NCI-H128 (cell line): ENCODE data around the gene LHX5.

Experiments used
- DNase-seq: peaks from one replicate; lab custom pipeline; 2025; ENCODE audit not compliant: unreplicated experiment; lab: John Stamatoyannopoulos, UW

Gene LHX5

GRCh38 chr12:113466454-113467141 is 5.1 kb downstream of the LHX5 start:
- DNase-seq, result no peak

- DNase-seq, result no peak
Measured at GRCh38 chr12:113465808-113466453, 5.7 kb downstream of the LHX5 start.

- DNase-seq, result no peak
Measured at GRCh38 chr12:113464852-113465719, 6.6 kb downstream of the LHX5 start.

- DNase-seq, result no peak
Measured at GRCh38 chr12:113464452-113464775, 7.3 kb downstream of the LHX5 start.

- no peak for DNase-seq
Measured at GRCh38 chr12:113463746-113464451, 7.8 kb downstream of the LHX5 start.

- no peak for DNase-seq
Measured at GRCh38 chr12:113462998-113463745, 8.5 kb downstream of the LHX5 start.

GRCh38 chr12:113462117-113462774 is 9.4 kb downstream of the LHX5 start:
- no peak for DNase-seq

GRCh38 chr12:113461666-113462065 is 10.0 kb downstream of the LHX5 start:
- no peak for DNase-seq

- no peak for DNase-seq
Measured at GRCh38 chr12:113459981-113460380, 11.7 kb downstream of the LHX5 start.

- DNase-seq, result no peak
Measured at GRCh38 chr12:113457710-113458109, 14.0 kb downstream of the LHX5 start.

GRCh38 chr12:113457185-113457584 is 14.5 kb downstream of the LHX5 start:
- no peak for DNase-seq

- no peak for DNase-seq
Measured at GRCh38 chr12:113456761-113457160, 14.9 kb downstream of the LHX5 start.

GRCh38 chr12:113456199-113456598 is 15.5 kb downstream of the LHX5 start:
- no peak for DNase-seq

GRCh38 chr12:113453330-113453729 is 18.3 kb downstream of the LHX5 start:
- DNase-seq, result no peak

- DNase-seq, result no peak
Measured at GRCh38 chr12:113452458-113452857, 19.2 kb downstream of the LHX5 start.

GRCh38 chr12:113449839-113450238 is 21.8 kb downstream of the LHX5 start:
- no peak for DNase-seq

- DNase-seq, result no peak
Measured at GRCh38 chr12:113449299-113449698, 22.4 kb downstream of the LHX5 start.

- no peak for DNase-seq
Measured at GRCh38 chr12:113448873-113449272, 22.8 kb downstream of the LHX5 start.

- no peak for DNase-seq
Measured at GRCh38 chr12:113445544-113446171, 26.0 kb downstream of the LHX5 start.
